GM21786 (cell line): ENCODE measurements around the gene PDZRN3.
"Not testable (repeated sequence)": the region's sequence is repeated elsewhere in the genome, so short reads cannot be mapped to it uniquely, and the experiment has no call there.

Experiments used
- ATAC-seq: cut with Tn5 transposase; IDR thresholded peaks from one replicate; pipeline ENCODE4 v1.9.1; 2021; ENCODE audit not compliant: unreplicated experiment

The PDZRN3 gene

DNA sequence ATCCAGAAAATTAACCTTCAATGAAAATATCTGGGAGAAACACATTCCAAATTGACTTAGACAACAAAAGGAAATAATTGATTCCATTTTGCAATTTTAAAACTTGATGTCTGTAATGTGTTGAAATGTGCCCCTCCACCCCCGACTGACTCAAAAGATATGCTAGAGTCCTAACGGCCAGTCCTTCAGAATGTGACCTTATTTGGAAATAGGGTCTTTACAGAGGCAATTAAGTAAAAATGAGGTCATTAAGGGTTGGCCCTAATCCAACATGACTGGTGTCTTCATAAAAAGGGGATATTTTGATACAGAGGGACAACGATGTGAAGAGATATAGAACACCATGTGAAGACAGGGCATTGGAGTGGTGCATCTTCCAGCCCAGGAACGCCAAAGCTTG lies 153.9 kb downstream of the PDZRN3 start:
- ATAC-seq: no peak

DNA sequence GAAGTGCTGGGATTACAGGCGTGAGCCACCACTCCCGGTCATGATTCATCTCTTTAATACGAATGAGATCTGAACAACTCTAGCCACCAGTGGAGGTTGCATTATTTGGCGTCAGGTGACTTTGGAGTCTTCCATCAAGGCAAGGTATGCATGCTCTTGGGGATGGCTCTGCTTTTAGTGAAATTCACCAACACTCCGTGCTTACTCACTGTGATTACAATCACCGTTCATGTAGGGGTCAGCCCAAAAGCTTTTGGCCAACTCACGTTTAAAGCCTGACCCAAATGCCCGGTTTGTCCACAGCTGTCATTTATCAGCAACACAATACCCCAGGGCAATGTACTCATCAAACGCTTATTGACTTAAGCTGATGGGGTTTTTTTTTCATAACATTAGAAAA lies 155.4 kb downstream of the PDZRN3 start:
- ATAC-seq: no peak

DNA sequence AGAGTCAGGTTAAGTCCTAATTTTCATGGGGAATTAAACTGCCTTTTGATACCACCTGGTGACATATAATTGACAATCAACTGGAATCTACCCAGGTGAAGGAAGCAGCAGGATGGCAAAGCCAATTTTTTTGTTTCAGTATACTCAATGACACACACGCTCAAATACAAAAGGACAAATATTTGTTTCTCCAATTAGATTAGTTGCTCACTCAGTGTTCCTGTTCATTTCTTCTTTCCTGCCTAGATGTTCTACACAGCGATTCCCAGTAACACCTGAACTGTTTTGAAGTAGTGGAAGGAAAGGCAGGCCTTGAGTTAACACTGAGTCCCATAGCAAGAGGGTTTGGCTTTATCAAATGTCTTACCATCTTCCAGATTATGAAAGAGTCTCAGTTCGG lies 157.5 kb downstream of the PDZRN3 start:
- ATAC-seq: no peak

DNA sequence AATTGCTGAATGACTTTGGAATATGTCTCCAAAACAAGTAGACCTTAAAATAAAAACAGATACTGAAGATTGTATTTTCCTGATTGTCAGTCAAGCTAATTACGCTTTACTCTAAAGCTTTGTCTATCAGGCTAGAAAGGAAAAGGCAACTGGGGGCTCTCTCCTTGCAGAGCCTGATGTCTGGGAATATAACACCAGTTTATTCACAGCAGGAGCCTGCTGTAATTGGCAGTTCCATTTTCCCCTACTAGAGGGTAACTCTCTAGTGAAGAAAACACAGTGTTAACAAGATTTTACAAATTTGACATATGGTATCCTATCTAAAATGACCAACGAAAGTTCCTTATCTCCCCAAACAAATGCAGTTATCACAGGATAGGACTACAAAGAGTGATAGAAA lies 158.8 kb downstream of the PDZRN3 start:
- ATAC-seq: no peak

DNA sequence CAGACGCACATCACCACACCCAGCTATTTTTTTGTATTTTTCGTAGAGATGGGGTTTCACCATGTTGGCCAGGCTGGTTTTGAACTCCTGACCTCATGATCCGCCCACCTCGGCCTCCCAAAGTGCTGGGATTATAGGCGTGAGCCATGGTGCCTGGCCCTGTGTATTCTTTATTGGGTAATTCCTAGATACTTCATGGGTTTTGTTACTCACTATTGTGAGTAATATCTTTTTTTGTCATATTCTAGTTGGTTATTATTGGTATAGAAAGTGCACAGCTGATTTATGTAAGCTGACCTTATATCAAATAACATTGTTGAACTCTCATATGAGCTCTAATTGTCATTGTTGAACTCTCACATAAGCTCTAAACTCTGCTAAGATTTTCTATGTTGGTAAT lies 160.6 kb downstream of the PDZRN3 start:
- ATAC-seq: not testable (repeated sequence)

DNA sequence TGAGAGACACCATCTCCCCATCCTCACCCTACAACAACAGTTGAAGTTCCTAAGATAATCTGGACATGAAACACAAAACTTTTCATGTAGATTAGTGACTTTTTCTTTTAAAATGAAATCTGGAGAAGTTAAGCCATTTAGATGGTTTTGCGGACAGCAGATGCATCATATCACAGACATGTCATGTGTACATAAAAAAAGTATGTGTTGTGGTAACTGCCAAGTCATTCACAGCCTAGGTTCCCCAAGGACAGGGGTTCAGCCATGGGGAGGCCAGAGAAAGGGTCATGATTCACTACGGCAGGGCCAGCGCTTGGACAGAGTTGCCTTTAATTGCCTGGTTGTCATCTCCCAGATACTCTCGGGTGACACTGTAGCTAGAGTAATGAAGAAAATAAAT lies 163.2 kb downstream of the PDZRN3 start:
- no peak for ATAC-seq

DNA sequence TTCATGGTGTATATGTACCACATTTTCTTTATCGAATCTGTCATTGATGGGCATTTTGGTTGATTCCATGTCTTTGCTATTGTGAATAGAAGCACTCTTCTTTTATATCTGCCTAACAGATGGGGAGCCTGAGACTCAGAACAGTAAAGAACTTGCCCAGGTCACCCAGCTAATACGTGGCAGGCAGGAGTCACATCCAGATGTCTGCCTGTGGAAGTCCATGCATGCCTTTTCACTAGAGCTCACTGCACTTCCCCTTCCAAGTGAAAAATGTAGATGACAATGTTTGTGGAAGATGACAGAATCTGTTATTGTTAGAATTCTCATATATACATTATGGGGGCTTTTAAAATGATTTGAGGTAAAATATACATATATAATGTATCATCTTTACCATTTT lies 165.0 kb downstream of the PDZRN3 start:
- no peak for ATAC-seq

DNA sequence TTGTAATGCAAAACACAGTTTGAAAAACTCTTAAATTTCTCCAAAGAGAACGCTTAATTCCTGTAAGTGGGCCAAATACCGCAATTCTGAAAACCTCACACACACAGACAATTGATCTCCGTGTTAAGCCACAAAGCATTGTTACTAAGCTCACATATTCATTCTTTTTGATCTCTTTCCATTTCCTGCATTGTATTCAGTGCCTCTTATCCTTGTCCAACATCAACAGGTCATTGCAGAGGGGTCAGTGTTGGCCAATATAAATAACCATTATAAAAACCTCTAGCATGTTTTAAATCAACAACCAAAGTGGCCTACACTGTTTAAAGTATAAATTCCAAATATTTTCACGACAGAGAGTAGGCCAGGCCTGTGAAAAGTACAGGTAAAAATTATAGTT lies 171.1 kb downstream of the PDZRN3 start:
- ATAC-seq: no peak

DNA sequence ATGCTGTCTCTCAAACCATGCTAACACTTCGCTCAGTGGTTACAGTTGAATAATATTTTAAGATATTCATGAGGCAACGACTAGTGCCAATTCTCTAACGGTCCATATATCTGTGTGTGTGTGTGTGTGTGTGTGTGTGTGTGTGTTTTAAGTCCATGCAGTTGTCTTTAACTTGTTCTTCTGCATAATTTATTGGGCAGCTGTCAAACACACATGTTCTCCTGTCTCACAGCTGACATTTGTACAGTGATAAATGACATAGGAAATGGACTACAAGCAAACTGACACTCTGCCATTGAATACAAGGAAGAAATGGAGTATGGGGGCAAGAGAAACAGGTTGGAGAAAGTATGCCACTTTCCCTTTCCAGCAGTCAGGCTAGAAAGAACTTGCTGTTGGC lies 172.0 kb downstream of the PDZRN3 start:
- no peak for ATAC-seq

DNA sequence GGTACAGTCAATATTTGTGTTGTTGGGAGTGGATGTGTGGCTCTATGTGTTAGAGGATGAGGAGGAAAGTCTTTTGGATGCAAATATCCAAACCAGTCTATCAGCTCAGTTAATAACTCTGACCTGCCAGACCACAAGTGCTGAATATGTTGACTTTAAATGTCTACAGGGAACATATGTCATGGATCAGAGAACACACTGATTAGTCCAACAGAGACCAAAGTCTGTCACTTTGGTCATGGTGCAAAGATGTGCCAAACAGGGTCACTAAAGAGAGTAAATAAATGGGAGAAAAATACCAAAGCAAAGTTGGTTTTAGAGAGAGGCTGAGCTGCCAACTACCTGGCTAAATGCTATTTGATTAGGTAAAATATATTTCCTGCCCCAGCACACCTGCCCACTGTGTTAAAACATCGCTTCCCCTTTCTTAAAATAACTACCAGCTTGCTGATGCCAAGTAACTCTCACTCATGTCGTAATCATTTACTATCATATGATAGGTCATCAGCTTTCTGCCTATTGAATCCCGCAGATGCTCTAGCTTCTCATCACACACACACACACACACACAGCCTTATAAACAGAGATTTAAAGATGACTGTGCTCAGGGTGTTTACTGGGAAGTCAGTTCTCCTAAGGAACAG lies 173.3 kb downstream of the PDZRN3 start:
- no peak for ATAC-seq

DNA sequence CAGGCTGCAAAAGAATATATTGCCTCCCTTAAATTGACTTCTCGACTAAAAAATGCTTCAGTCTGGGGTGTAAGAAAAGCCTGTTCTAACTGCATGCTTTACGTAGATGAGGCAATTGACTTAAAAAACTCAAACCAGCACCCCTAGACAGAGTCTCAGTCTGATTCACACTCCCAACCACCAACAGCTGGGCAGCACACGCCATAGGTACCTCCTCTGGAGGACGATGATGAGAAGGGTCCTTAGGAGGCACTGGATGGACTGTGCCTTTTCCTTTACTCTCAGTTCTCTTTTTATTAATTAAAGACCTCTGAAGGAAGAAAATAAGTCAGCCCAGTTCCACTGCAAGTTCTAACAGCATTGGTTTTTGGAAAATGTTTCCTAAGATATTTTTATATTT lies 175.0 kb downstream of the PDZRN3 start:
- no peak for ATAC-seq

DNA sequence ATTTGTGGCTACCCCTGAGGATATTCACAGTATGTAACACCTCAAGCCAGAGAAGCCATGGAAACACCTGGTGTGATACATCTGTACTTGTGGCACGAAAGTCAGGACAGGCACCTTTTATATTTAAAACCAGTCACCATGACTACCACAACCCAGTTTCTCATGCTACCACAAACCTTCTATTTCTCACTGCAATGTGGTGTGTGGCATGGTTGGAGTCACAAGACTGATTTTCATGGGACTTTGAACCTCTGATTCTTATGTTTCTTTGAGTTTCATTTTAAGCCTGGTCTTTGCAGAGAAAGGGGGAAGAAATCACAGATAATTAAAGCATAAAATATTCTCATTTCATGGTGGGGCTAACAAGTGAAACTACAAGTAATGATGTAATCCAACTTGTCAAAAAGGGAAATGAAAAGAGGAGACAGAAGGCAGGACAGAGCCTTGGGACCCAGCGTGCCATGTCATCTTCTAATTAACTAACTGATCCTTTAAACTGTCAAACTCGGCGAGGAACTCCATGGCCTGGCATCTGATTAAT lies 175.9 kb downstream of the PDZRN3 start:
- peak; percentile 94 for ATAC-seq

DNA sequence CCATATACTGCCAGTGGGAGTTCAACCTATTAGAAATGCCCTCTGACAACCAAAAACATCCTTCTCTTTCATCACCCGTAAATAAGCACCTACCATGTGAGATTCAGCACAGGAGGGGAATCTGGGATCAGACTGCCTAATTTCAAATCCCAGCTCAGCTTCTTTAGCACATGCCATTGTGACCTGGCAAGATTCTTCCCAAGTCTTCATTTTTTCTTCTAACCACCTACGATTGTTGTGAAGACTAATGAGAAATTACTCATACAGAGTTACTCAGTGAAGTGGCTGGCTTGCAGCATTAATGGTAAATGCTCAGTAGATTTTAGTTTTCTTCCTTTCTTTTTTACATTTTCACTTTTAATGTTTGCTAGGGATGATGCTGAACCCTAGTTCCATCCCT lies 176.7 kb downstream of the PDZRN3 start:
- no peak for ATAC-seq

DNA sequence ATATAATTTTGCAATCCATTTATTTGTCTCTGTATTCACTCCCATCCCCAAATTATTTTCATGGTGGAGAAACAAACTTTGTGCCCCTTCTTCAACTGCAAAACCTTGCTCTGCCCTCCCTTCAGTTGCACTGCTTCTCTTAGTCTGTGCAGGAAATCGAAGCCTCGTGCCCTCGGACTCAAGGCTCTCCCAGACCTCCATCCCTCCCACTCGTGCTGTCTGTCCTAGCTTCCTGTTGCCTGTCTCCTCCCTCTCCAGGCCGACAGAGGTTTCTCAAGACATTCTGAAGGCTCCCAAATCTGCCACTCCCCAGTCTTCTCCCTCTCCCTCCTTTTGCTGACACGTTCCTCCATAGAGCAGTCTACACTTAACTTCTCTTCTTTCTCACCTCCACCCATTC lies 177.6 kb downstream of the PDZRN3 start:
- no peak for ATAC-seq

DNA sequence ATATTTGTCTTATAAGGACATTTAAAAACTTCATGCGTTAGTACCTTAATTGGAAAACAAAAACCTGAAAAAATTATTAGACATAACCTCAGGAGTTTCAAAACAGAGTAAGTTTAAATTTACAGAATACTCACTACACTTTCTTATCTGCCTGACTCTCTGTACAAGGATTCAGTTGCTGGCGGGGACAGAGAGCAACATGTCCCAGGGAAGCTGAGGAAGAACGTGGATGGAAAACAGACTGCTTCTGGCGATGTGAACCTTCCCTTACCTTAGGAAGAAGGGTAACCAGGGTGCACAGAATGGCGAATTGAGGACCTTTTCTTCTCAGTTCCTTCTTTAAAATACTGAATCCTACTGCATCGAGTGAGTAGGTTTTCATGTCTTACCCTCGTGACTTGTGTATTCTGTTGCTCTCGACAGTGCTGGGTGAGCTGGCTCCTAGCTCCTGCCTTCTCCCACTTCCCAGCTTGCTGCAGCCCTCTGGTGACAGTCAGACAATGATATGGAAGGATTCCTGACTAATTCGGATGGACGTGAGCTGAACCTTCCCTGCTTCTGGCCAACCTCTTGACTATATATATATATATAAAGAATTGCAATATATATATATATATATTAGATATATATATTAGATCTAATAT lies 178.2 kb downstream of the PDZRN3 start:
- no peak for ATAC-seq

DNA sequence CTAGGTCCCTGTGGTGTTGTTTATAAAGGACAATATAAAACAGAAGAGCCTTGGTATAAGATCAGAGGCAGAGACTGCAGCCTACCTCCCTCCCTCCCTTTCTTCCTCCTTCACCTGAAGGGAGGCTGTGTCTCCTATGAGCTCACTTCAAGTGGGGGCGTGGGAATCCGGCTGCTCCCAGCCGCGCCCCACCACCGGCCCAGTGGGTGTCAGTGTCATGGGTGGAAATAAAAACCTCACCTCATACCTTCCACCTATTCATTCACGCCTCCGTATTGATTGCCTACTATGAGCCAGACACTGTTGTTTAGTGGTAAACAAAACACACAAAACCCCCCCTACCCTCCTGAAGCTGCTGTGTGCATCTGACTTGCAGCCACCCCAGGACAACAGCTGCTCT lies 181.9 kb downstream of the PDZRN3 start:
- ATAC-seq: no peak

DNA sequence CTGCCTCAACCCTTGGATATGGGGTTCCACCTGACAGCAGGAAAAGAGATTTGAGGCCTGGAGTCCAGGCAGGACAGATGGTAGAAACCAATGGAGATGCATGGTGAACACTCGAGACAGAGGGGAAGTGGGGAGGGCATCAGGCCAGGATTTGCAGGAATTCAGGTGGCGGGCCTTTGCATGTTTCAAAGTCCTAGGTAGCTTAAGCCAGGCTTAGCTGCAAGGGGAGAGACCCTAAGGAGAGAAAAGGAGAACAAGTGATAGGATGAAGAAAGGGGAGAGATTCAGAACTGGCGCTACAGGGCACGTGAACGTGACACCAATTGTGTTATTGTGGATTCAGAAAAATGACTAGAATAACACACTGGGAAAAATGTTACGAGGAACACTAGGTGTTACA lies 182.6 kb downstream of the PDZRN3 start:
- no peak for ATAC-seq

DNA sequence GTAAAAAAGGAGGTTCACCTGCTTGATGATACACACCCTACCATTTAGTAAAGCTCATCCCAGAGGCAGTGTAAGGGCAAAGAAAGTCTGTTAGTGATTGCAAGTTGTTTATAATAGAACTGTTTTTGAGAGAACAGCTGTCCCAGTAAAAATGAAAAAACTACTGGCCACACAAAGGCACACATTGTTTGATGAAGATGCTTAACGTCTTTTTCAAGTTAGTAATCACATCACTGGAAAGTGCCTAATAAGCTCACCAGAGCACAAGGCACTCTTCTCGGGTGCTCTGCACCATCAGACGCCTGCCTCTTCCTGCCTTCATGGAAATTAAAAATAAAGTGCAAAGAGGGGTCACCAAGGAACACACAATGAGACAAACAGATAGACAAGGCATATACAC lies 186.9 kb downstream of the PDZRN3 start:
- no peak for ATAC-seq

DNA sequence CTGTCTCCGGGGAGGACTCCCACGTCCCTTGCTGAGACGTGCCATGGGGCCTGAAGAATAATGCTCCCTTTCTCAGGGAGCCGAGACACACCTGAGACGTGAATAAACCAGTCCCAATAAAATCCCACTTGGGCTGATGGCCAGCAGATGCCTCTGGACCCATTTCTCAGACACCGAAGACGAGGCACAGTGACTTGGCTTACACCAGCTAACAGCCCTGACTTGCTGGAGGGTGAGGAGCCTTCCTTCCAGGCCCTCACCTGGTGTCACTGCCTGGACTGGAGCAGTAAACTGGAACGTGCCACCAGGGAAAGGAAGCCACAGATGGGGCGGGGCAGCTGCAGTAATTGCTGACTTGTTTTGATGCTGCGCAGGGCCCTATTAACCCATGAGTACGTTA lies 189.7 kb downstream of the PDZRN3 start:
- ATAC-seq: no peak

DNA sequence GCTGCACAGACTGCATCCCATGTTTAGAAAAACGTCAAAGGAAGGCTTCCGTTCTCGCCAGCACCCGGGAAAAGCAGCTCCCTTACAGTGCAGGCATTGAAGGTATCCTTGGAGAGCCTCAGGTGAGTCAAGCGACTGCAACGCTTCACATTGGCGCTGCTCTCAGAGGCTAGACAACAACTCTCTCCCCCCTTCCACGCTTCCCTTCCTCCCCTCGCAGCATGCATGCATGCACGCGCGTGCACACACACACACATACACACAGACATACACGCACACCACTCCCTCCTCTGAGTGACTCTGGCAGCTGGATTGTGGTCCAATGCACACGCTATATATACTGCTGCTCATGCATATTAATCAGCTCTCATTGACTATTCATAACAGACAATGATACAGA lies 191.1 kb downstream of the PDZRN3 start:
- ATAC-seq: no peak

DNA sequence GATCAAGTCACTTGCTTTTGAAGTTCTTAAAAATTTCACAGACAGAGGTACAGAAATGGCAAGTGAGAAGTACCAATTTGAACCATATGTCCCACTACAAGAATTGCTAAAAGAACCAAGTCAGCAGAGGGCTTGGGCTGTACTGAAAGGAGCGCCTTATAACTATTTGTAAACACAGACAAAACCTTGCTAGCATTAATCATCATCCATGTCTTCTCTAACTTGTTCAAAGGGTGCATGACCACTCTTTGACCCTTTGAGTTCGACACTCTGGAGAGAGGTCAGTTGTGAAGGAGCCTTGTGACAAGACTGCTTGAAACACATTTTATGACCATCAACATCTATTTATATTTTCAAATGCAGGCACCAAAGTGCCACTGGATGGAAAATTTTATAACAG lies 191.7 kb downstream of the PDZRN3 start:
- ATAC-seq: no peak

DNA sequence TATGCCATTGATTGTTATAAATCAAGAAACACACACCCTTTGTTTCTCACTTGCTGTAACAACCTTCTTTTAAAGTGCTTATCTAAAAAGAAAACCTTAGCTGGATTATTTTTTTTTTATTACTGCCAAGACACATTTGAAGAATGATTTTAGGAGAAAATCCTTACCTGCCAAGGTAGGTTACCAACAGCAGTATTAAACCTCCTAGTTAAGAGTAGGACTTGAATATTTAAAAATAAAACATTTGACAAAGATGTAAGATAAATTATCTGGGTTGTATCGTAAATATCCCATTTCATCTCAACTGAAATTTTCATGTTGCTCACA lies 192.1 kb downstream of the PDZRN3 start:
- no peak for ATAC-seq
